HepG2 (cell line): ENCODE data around the gene PDPK1. TPM values are rescaled to one million over a fixed set of nuclear protein-coding genes. Genes with fewer than 3 reads are reported as not detected.

Source experiments
- CHD2 ChIP-seq: IDR thresholded peaks from 2 replicates; pipeline ENCODE4 v1.6.1; 2011; ENCODE audit warnings: low read depth, low read length, improper control_type of control experiment
- CREB3 ChIP-seq: sonication (generic); formaldehyde crosslinking; IDR thresholded peaks from 2 replicates; pipeline ENCODE4 v1.5.0; 2020; ENCODE audit warnings: missing genetic modification reagents
- ELF3 ChIP-seq: IDR thresholded peaks from 2 replicates; pipeline ENCODE4 v1.6.1; 2016; ENCODE audit warnings: missing genetic modification reagents, missing compliant biosample characterization
- FOXO1 ChIP-seq: sonication (generic); formaldehyde crosslinking; IDR thresholded peaks from 2 replicates; pipeline ENCODE4 v1.4.0; 2020; ENCODE audit warnings: missing genetic modification reagents
- KAT8 ChIP-seq: IDR thresholded peaks from 2 replicates; pipeline ENCODE4 v1.6.1; 2016; ENCODE audit warnings: missing genetic modification reagents, missing compliant biosample characterization
- MBD4 ChIP-seq: IDR thresholded peaks from 2 replicates; pipeline ENCODE4 v1.6.1; 2012; ENCODE audit warnings: low read length, inconsistent platforms, borderline replicate concordance
- MLLT10 ChIP-seq: sonication (generic); formaldehyde crosslinking; IDR thresholded peaks from 2 replicates; pipeline ENCODE4 v1.4.0; 2020; ENCODE audit warnings: missing genetic modification reagents
- RCOR2 ChIP-seq: IDR thresholded peaks from 2 replicates; pipeline ENCODE4 v1.6.1; 2016; ENCODE audit warnings: missing biosample characterization, missing genetic modification reagents
- SCMH1 ChIP-seq: sonication (generic); formaldehyde crosslinking; IDR thresholded peaks from 2 replicates; pipeline ENCODE4 v1.9.0; 2021; ENCODE audit warnings: missing genetic modification reagents, mild to moderate bottlenecking, borderline replicate concordance
- SP140L ChIP-seq: sonication (generic); formaldehyde crosslinking; IDR thresholded peaks from 2 replicates; pipeline ENCODE4 v1.4.0; 2020; ENCODE audit warnings: missing genetic modification reagents, borderline replicate concordance
- SP4 ChIP-seq: sonication (generic); formaldehyde crosslinking; IDR thresholded peaks from 2 replicates; pipeline ENCODE4 v1.8.1; 2023; ENCODE audit warnings: mild to moderate bottlenecking, missing genetic modification reagents
- SP5 ChIP-seq: IDR thresholded peaks from 2 replicates; pipeline ENCODE4 v1.6.1; 2016; ENCODE audit warnings: low read depth, borderline replicate concordance
- SRF ChIP-seq: IDR thresholded peaks from 2 replicates; pipeline ENCODE4 v1.6.1; 2011; ENCODE audit warnings: mild to moderate bottlenecking, low read depth, low read length, moderate library complexity
- TCF12 ChIP-seq, 2 experiments: fragments of 450-650 bp in 1 of 2; sonication (generic) in 1 of 2; formaldehyde crosslinking in 1 of 2; IDR thresholded peaks; 2 replicates each; pipeline versions ENCODE4 v1.6.1 to v1.8.0; 2017 to 2022; ENCODE audit warnings: antibody characterized with exemption in 1 of 2, mild to moderate bottlenecking in 1 of 2, missing genetic modification reagents in 1 of 2, moderate library complexity in 1 of 2
- TCF7 ChIP-seq: sonication (generic); IDR thresholded peaks from 2 replicates; pipeline ENCODE4 v1.6.1; 2016; ENCODE audit warnings: antibody characterized with exemption, low read depth
- ZBTB34 ChIP-seq: sonication (generic); formaldehyde crosslinking; IDR thresholded peaks from 2 replicates; pipeline ENCODE4 v1.8.0; 2022; ENCODE audit warnings: mild to moderate bottlenecking, missing genetic modification reagents
- ZBTB7B ChIP-seq: sonication (generic); formaldehyde crosslinking; IDR thresholded peaks from 2 replicates; pipeline ENCODE4 v1.4.0; 2020; ENCODE audit warnings: missing genetic modification reagents
- ZFX ChIP-seq: sonication (generic); formaldehyde crosslinking; IDR thresholded peaks from 2 replicates; pipeline ENCODE4 v1.4.0; 2020; ENCODE audit warnings: mild to moderate bottlenecking, low read depth, missing genetic modification reagents, moderate library complexity
- ZNF333 ChIP-seq: sonication (generic); formaldehyde crosslinking; IDR thresholded peaks from 2 replicates; pipeline ENCODE4 v1.4.0; 2020; ENCODE audit warnings: mild to moderate bottlenecking, missing genetic modification reagents, borderline replicate concordance
- polyA plus RNA-seq, 8 experiments: library from polyadenylated mRNA; depleted of rRNA in 3 of 8; stranded (reverse) in 7 of 8; unstranded in 1 of 8; fragments of >200 nt; fragmentation: Illumina TruSeq in 4 of 8; extraction: Trizol in 4 of 8; gene quantifications; 2 replicates each; pipeline versions ENCODE4 v1.2.1 to v1.2.3, GENCODE V29; 2011 to 2016; ENCODE audit warnings: low read depth in 4 of 8, missing spikeins in 1 of 8, mixed read lengths in 1 of 8; ENCODE audit not compliant: insufficient read depth in 1 of 8
- total RNA-seq, 5 experiments: library from RNA; depleted of rRNA; stranded (reverse); fragments of >200 nt; fragmentation: Illumina TruSeq; extraction: Trizol; gene quantifications; 2 replicates each; pipeline ENCODE4 v1.2.3, GENCODE V29; 2016; ENCODE audit warnings: low read depth in 1 of 5
- TF ChIP-seq, protein P1 (sequence below): sonication (generic); formaldehyde crosslinking; IDR thresholded peaks from 2 replicates; pipeline ENCODE4 v1.4.0; 2020; ENCODE audit warnings: missing genetic modification reagents
- TF ChIP-seq, protein P2 (sequence below): sonication (generic); formaldehyde crosslinking; IDR thresholded peaks from 2 replicates; pipeline ENCODE4 v1.4.0; 2020; ENCODE audit warnings: missing genetic modification reagents
- TF ChIP-seq, protein P3 (sequence below), 2 experiments: sonication (generic) in 1 of 2; formaldehyde crosslinking in 1 of 2; IDR thresholded peaks; 2 replicates each; pipeline versions ENCODE4 v1.5.1 to v1.6.1; 2011 to 2020; ENCODE audit warnings: borderline replicate concordance in 1 of 2, low read depth in 1 of 2, low read length in 1 of 2, mild to moderate bottlenecking in 1 of 2, missing genetic modification reagents in 1 of 2, moderate library complexity in 1 of 2

Gene PDPK1
- total and polyA plus RNA-seq, 2 of the 13 experiments (the other 11 are each of a cell fraction or from before 2014, with no cell fraction given) = 59.6 to 129 TPM

- TF ChIP-seq KAT8 (CRISPR knock-in tag) (peak; percentile 64; the same call in 1 of the 2 replicates), CHD2 (peak; percentile 82), SP4 (CRISPR knock-in tag) (no peak), ZNF333 (CRISPR knock-in tag) (no peak), MLLT10 (no peak), FOXO1 (CRISPR knock-in tag) (0 out of 2 replicates have a peak, but pooled peaks have one; percentile 52), SCMH1 (CRISPR knock-in tag) (no peak), SP5 (CRISPR knock-in tag) (no peak), TCF12 (IDR thresholded peaks at IDR 0.05) (no peak), TCF12 (CRISPR knock-in tag; IDR thresholded peaks at IDR 0.05) (no peak), SP140L (CRISPR knock-in tag) (no peak), RCOR2 (CRISPR knock-in tag) (no peak), ZBTB7B (no peak), TCF7 (no peak), ZFX (CRISPR knock-in tag) (0 out of 2 replicates have a peak, but pooled peaks have one; percentile 49), CREB3 (CRISPR knock-in tag) (no peak), MBD4 (no peak), SRF (no peak), ZBTB34 (CRISPR knock-in tag) (no peak), ELF3 (CRISPR knock-in tag) (no peak)
- TF ChIP-seq, protein P1, sequence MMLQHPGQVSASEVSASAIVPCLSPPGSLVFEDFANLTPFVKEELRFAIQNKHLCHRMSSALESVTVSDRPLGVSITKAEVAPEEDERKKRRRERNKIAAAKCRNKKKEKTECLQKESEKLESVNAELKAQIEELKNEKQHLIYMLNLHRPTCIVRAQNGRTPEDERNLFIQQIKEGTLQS (CRISPR knock-in tag) = peak; percentile 14; the same call in 1 of the 2 replicates
- TF ChIP-seq, protein P2, sequence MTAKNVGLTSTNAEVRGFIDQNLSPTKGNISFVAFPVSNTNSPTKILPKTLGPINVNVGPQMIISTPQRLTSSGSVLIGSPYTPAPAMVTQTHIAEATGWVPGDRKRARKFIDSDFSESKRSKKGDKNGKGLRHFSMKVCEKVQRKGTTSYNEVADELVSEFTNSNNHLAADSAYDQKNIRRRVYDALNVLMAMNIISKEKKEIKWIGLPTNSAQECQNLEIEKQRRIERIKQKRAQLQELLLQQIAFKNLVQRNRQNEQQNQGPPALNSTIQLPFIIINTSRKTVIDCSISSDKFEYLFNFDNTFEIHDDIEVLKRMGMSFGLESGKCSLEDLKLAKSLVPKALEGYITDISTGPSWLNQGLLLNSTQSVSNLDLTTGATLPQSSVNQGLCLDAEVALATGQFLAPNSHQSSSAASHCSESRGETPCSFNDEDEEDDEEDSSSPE (CRISPR knock-in tag) = peak; percentile 72
- TF ChIP-seq, protein P3, sequence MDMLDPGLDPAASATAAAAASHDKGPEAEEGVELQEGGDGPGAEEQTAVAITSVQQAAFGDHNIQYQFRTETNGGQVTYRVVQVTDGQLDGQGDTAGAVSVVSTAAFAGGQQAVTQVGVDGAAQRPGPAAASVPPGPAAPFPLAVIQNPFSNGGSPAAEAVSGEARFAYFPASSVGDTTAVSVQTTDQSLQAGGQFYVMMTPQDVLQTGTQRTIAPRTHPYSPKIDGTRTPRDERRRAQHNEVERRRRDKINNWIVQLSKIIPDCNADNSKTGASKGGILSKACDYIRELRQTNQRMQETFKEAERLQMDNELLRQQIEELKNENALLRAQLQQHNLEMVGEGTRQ (IDR thresholded peaks at IDR 0.05; ENCODE audit: low read depth, low read length) = peak; percentile 98
- TF ChIP-seq, protein P3 (CRISPR knock-in tag; IDR thresholded peaks at IDR 0.05; ENCODE audit: borderline replicate concordance) = peak; percentile 81; the same call in 1 of the 2 replicates
Measured at GRCh38 chr16:2520097-2520783, 17.6 kb upstream of the PDPK1 start, which contains the start of gene AMDHD2 (continued).
